HG03066 (cell line): ENCODE results near the gene ROBO3.

Source experiments
- ATAC-seq: cut with Tn5 transposase; IDR thresholded peaks from one replicate; pipeline ENCODE4 v1.9.1; 2021; ENCODE audit warnings: low read depth; ENCODE audit not compliant: unreplicated experiment

Gene ROBO3

GRCh38 chr11:124874571-124875255 lies 9.5 kb downstream of the ROBO3 start:
- ATAC-seq = no peak

GRCh38 chr11:124875401-124875800 lies 10.2 kb downstream of the ROBO3 start:
- ATAC-seq = no peak

GRCh38 chr11:124875943-124876817 lies 10.9 kb downstream of the ROBO3 start:
- ATAC-seq = peak; percentile 90

- no peak for ATAC-seq
Observed at GRCh38 chr11:124876818-124877630, 11.8 kb downstream of the ROBO3 start.

GRCh38 chr11:124877631-124877909 lies 12.3 kb downstream of the ROBO3 start:
- ATAC-seq = no peak

GRCh38 chr11:124877910-124878758 lies 12.9 kb downstream of the ROBO3 start:
- no peak for ATAC-seq

- no peak for ATAC-seq
Observed at GRCh38 chr11:124878759-124879492, 13.7 kb downstream of the ROBO3 start.

- no peak for ATAC-seq
Observed at GRCh38 chr11:124879493-124880289, 14.5 kb downstream of the ROBO3 start.

GRCh38 chr11:124880290-124880611 lies 15.0 kb downstream of the ROBO3 start:
- no peak for ATAC-seq

- no peak for ATAC-seq
Observed at GRCh38 chr11:124880958-124881357, 15.7 kb downstream of the ROBO3 start.

- ATAC-seq = no peak
Observed at GRCh38 chr11:124882339-124883071, 17.3 kb downstream of the ROBO3 start.

GRCh38 chr11:124884340-124884739 lies 19.1 kb downstream of the ROBO3 start:
- no peak for ATAC-seq

- ATAC-seq = no peak
Observed at GRCh38 chr11:124884869-124885479, 19.7 kb downstream of the ROBO3 start.

GRCh38 chr11:124886476-124886875 lies 21.2 kb downstream of the ROBO3 start:
- ATAC-seq = no peak

- no peak for ATAC-seq
Observed at GRCh38 chr11:124886978-124887666, 21.9 kb downstream of the ROBO3 start.

GRCh38 chr11:124887667-124888013 lies 22.4 kb downstream of the ROBO3 start:
- ATAC-seq = no peak
